ENCODE measurements around the gene WNK2. TPM values are rescaled to one million over a fixed set of nuclear protein-coding genes. Genes with fewer than 3 reads are reported as not detected.

Gene WNK2
- total RNA-seq, 1 experiment from 2014 or later, result 69.4 TPM

DNA sequence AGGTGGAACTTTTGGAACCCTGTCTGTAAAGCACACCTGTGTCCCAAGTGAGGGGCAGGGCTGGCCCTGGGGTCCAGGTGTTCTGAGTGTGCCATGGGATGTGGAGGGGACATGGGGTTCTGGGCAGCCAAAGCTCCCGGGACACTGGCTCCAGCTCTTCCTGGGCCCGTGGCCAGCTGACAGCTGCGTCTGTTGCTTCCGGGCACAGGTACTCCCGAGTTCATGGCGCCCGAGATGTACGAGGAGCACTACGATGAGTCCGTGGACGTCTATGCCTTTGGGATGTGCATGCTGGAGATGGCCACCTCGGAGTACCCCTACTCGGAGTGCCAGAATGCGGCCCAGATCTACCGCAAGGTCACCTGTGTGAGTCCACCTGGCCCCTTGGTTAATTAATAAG lies 50.7 kb downstream of the WNK2 start:
- Histone ChIP-seq H2BK120ac (ENCODE audit: low read depth, low read length, poor library complexity, severe bottlenecking) (no peak overlapping the region), H3K9me3 (ENCODE audit: control insufficient read depth, low read depth, low read length) (no peaks in the 10 kb centered on the region), H3K56ac (ENCODE audit: insufficient read length, low read depth, low read length) (no peak overlapping the region), H4K8ac (replicated peaks; ENCODE audit: insufficient read length, low read depth, low read length) (no peak overlapping the region), H3K23ac (ENCODE audit: insufficient read length, low read depth, low read length) (no peak overlapping the region), H3K23me2 (ENCODE audit: insufficient read length, low read depth, low read length, poor library complexity, severe bottlenecking) (no peaks in the 10 kb centered on the region), H3K4ac (ENCODE audit: low read depth, low read length) (no peak overlapping the region), H3T11ph (ENCODE audit: low read length) (no peak overlapping the region), H4K5ac (ENCODE audit: insufficient read length, low read depth, low read length) (no peak overlapping the region), H3K4me1 (ENCODE audit: insufficient read depth, low read length) (no peaks in the 10 kb centered on the region), H3K14ac (ENCODE audit: insufficient read depth, low read length) (no peak overlapping the region), H3K79me2 (ENCODE audit: insufficient read depth, low read length) (no peaks in the 10 kb centered on the region), H2BK5ac (ENCODE audit: insufficient read length, low read length) (no peak overlapping the region), H2BK12ac (ENCODE audit: insufficient read length, low read depth, low read length) (no peak overlapping the region), H2AFZ (ENCODE audit: low read length) (no peak overlapping the region), H3K4me2 (ENCODE audit: insufficient read depth, insufficient read length, low read length) (no peak overlapping the region), H4K20me1 (ENCODE audit: control insufficient read depth, insufficient read depth, insufficient read length) (no peaks in the 10 kb centered on the region), H2BK15ac (ENCODE audit: low read depth, low read length) (no peak overlapping the region), H4K91ac (ENCODE audit: insufficient read length, low read depth, low read length) (no peak overlapping the region), H3K18ac (ENCODE audit: insufficient read length, low read depth, low read length) (no peak overlapping the region), H3K27ac (ENCODE audit: insufficient read length, low read depth, low read length) (no peak overlapping the region), H2AK5ac (ENCODE audit: insufficient read length, low read length) (no peak overlapping the region), H3K79me1 (ENCODE audit: insufficient read depth, low read depth, low read length, poor library complexity, severe bottlenecking) (no peaks in the 10 kb centered on the region), H2BK20ac (ENCODE audit: low read depth, low read length, poor library complexity, severe bottlenecking) (no peak overlapping the region), H3K27me3 (ENCODE audit: insufficient read depth, low read length) (no peaks in the 10 kb centered on the region), H3K9ac (ENCODE audit: extremely low read depth, insufficient read length, low read length) (no peak overlapping the region)
- no peak overlapping the region for H3K4me3 Mint-ChIP-seq
- TF ChIP-seq, protein P1, sequence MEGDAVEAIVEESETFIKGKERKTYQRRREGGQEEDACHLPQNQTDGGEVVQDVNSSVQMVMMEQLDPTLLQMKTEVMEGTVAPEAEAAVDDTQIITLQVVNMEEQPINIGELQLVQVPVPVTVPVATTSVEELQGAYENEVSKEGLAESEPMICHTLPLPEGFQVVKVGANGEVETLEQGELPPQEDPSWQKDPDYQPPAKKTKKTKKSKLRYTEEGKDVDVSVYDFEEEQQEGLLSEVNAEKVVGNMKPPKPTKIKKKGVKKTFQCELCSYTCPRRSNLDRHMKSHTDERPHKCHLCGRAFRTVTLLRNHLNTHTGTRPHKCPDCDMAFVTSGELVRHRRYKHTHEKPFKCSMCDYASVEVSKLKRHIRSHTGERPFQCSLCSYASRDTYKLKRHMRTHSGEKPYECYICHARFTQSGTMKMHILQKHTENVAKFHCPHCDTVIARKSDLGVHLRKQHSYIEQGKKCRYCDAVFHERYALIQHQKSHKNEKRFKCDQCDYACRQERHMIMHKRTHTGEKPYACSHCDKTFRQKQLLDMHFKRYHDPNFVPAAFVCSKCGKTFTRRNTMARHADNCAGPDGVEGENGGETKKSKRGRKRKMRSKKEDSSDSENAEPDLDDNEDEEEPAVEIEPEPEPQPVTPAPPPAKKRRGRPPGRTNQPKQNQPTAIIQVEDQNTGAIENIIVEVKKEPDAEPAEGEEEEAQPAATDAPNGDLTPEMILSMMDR (conservative IDR thresholded peaks at IDR 0.05), result no peak
- no peak overlapping the region for H3K27ac Mint-ChIP-seq
- WGBS (ENCODE audit: extremely low coverage, insufficient read length, low lambda C conversion rate), result no CpG with 5 or more reads among the region's 15 CpGs
- no peak for DNase-seq
- H3K4me1 Mint-ChIP-seq, result peaks cover 3 to 8% of the 10 kb centered on the region in 2 experiments; a peak in 1 of 4 replicates
- H3K9me3 Mint-ChIP-seq, result no peaks in the 10 kb centered on the region
- H3K27me3 Mint-ChIP-seq (ENCODE audit: low read depth), result no peaks in the 10 kb centered on the region
- H3K36me3 Mint-ChIP-seq (ENCODE audit: insufficient read depth in 1 of 3, low read depth in 3 of 3), result peaks cover 5 to 14% (median 10%) of the 10 kb centered on the region in 3 experiments

Data from H9 (cell line).